Bronchial epithelial cell (primary cell): ENCODE results near the gene WNT9A. TPM values are rescaled to one million over a fixed set of nuclear protein-coding genes. Genes with fewer than 3 reads are reported as not detected.

Experiments used
- DNase-seq: peaks from one replicate; pipeline ENCODE4 v3.0.0-alpha.2; 2010; ENCODE audit warnings: low read depth
- FAIRE-seq: peaks from 2 replicates; lab custom pipeline; 2011; peaks lifted over from hg19 to GRCh38; lab: Jason Lieb, UNC
- H3K27me3 ChIP-seq: 2 replicates; pipeline ENCODE4 v1.5.1; 2011; ENCODE audit warnings: low read length; ENCODE audit not compliant: control insufficient read depth, insufficient read depth
- H3K36me3 ChIP-seq: 2 replicates; pipeline ENCODE4 v1.5.1; 2011; ENCODE audit warnings: low read length; ENCODE audit not compliant: control insufficient read depth, insufficient read depth
- H3K4me3 ChIP-seq: 2 replicates; pipeline ENCODE4 v1.5.1; 2011; ENCODE audit warnings: mild to moderate bottlenecking, low read depth, low read length, control low read depth
- CTCF ChIP-seq: IDR thresholded peaks from 2 replicates; pipeline ENCODE4 v1.5.1; 2011; ENCODE audit warnings: mild to moderate bottlenecking, moderate library complexity, low read length, control low read depth, inconsistent platforms; ENCODE audit not compliant: insufficient read depth, severe bottlenecking
- total RNA-seq: library from RNA; depleted of rRNA; stranded (reverse); fragments of >200 nt; gene quantifications from 2 replicates; pipeline ENCODE4 v1.2.1, GENCODE V29; 2014

The WNT9A gene
- total RNA-seq, 1 donor from 2014 or later, result 4.2 TPM

GRCh38 chr1:227894831-227895451, 52.8 kb downstream of the WNT9A start:
- Histone ChIP-seq H3K27me3 (no peaks in the 10 kb centered on the region), H3K4me3 (no peak overlapping the region), H3K36me3 (no peaks in the 10 kb centered on the region)
- no peak for TF ChIP-seq CTCF
- DNase-seq (no peak), FAIRE-seq (no peak)

- Histone ChIP-seq H3K4me3 (no peak overlapping the region), H3K36me3 (no peaks in the 10 kb centered on the region), H3K27me3 (no peaks in the 10 kb centered on the region)
- FAIRE-seq (peak; percentile 68), DNase-seq (no peak)
- TF ChIP-seq CTCF, result no peak
Observed at GRCh38 chr1:227893949-227894721, 53.6 kb downstream of the WNT9A start.

GRCh38 chr1:227893300-227893948, 54.3 kb downstream of the WNT9A start:
- no peak for TF ChIP-seq CTCF
- DNase-seq (no peak), FAIRE-seq (no peak)
- Histone ChIP-seq H3K36me3 (no peaks in the 10 kb centered on the region), H3K4me3 (no peak overlapping the region), H3K27me3 (no peaks in the 10 kb centered on the region)

- Histone ChIP-seq H3K27me3 (no peaks in the 10 kb centered on the region), H3K4me3 (no peak overlapping the region), H3K36me3 (no peaks in the 10 kb centered on the region)
- TF ChIP-seq CTCF, result no peak
- FAIRE-seq (no peak), DNase-seq (no peak)
Observed at GRCh38 chr1:227892489-227893299, 55.0 kb downstream of the WNT9A start.

- TF ChIP-seq CTCF, result no peak
- no peaks in the 10 kb centered on the region for H3K27me3 ChIP-seq
- H3K36me3 ChIP-seq, result no peaks in the 10 kb centered on the region
- DNase-seq (no peak), FAIRE-seq (peak; percentile 23)
- no peak overlapping the region for H3K4me3 ChIP-seq
Observed at GRCh38 chr1:227891955-227892488, 55.7 kb downstream of the WNT9A start.
